HEK293 (cell line): ENCODE measurements around the gene NATD1.
A peak's percentile ranks its signal among the peaks of the same experiment; 100 is the strongest.

Experiments
- CTCF ChIA-PET: fragments of 350-600 bp; formaldehyde crosslinking; extraction: SDS; loops from one replicate; lab custom pipeline; 2021; ENCODE audit warnings: antibody characterized with exemption; lab: Yijun Ruan, JAX
- POLR2A ChIA-PET: fragments of 300-600 bp; formaldehyde crosslinking; extraction: SDS; loops from one replicate; lab custom pipeline; 2020; ENCODE audit warnings: antibody characterized with exemption, inconsistent platforms; lab: Yijun Ruan, JAX
- H3K27ac ChIP-seq: fragments of 200-500 bp; sonication (Bioruptor generic); 2 replicates; pipeline ENCODE4 v1.5.1; 2014; ENCODE audit warnings: low read depth, low read length, control low read depth, inconsistent platforms; ENCODE audit errors: extremely low read depth
- H3K36me3 ChIP-seq, 2 experiments: fragments of 200-500 bp in 1 of 2; sonication (Bioruptor generic) in 1 of 2; 1 replicate in 1 of 2; 2 replicates in 1 of 2; pipeline ENCODE4 v1.5.1; 2014 to 2017; ENCODE audit warnings: inconsistent platforms in 2 of 2, low read length in 2 of 2; ENCODE audit not compliant: control insufficient read depth in 2 of 2, insufficient read depth in 1 of 2
- H3K4me1 ChIP-seq: fragments of 200-500 bp; sonication (Bioruptor generic); 2 replicates; pipeline ENCODE4 v1.5.1; 2014; ENCODE audit warnings: mild to moderate bottlenecking, low read length, inconsistent platforms; ENCODE audit not compliant: control insufficient read depth, insufficient read depth
- H3K4me3 ChIP-seq: 2 replicates; pipeline ENCODE4 v1.5.1; 2011; ENCODE audit warnings: low read depth, mild to moderate bottlenecking, control low read depth, low read length, moderate library complexity
- H3K9me3 ChIP-seq: fragments of 200-500 bp; sonication (Bioruptor generic); 2 replicates; pipeline ENCODE4 v1.5.1; 2014; ENCODE audit warnings: low read depth, low read length, inconsistent platforms; ENCODE audit not compliant: control insufficient read depth, insufficient read depth
- BCL11A ChIP-seq: fragments of 450-650 bp; formaldehyde crosslinking; IDR thresholded peaks from 2 replicates; pipeline ENCODE4 v1.5.1; 2016; ENCODE audit warnings: low read depth, missing biosample characterization, missing genetic modification characterization
- KLF8 ChIP-seq: fragments of 450-650 bp; formaldehyde crosslinking; IDR thresholded peaks from 2 replicates; pipeline ENCODE4 v1.5.1; 2016; ENCODE audit warnings: missing biosample characterization, missing genetic modification characterization
- PRDM4 ChIP-seq: fragments of 450-650 bp; formaldehyde crosslinking; IDR thresholded peaks from 2 replicates; pipeline ENCODE4 v1.5.1; 2017; ENCODE audit warnings: missing biosample characterization, missing genetic modification characterization
- ZEB2 ChIP-seq: fragments of 450-650 bp; formaldehyde crosslinking; IDR thresholded peaks from 2 replicates; pipeline ENCODE4 v1.5.1; 2016; ENCODE audit warnings: missing biosample characterization, missing genetic modification characterization
- ZIC2 ChIP-seq: fragments of 450-650 bp; formaldehyde crosslinking; IDR thresholded peaks from 2 replicates; pipeline ENCODE4 v1.5.1; 2016; ENCODE audit warnings: missing biosample characterization, missing genetic modification characterization
- ZNF214 ChIP-seq: fragments of 450-650 bp; formaldehyde crosslinking; IDR thresholded peaks from 2 replicates; pipeline ENCODE4 v1.5.1; 2017; ENCODE audit warnings: missing biosample characterization, mild to moderate bottlenecking, missing genetic modification characterization, borderline replicate concordance
- ZNF433 ChIP-seq: fragments of 450-650 bp; formaldehyde crosslinking; IDR thresholded peaks from 2 replicates; pipeline ENCODE4 v1.5.1; 2016; ENCODE audit warnings: missing biosample characterization, missing genetic modification characterization, low read depth
- ZNF449 ChIP-seq: fragments of 450-650 bp; formaldehyde crosslinking; IDR thresholded peaks from 2 replicates; pipeline ENCODE4 v1.5.1; 2017; ENCODE audit warnings: missing biosample characterization, mild to moderate bottlenecking, missing genetic modification characterization, moderate library complexity
- ZNF548 ChIP-seq: fragments of 450-650 bp; formaldehyde crosslinking; IDR thresholded peaks from 2 replicates; pipeline ENCODE4 v1.5.1; 2016; ENCODE audit warnings: missing biosample characterization, missing genetic modification characterization
- ZNF610 ChIP-seq: fragments of 450-650 bp; formaldehyde crosslinking; IDR thresholded peaks from 2 replicates; pipeline ENCODE4 v1.5.1; 2016; ENCODE audit warnings: missing biosample characterization, missing genetic modification characterization, borderline replicate concordance
- ZNF623 ChIP-seq: fragments of 450-650 bp; formaldehyde crosslinking; IDR thresholded peaks from 2 replicates; pipeline ENCODE4 v1.5.1; 2016; ENCODE audit warnings: missing biosample characterization, missing genetic modification characterization
- ZNF626 ChIP-seq: fragments of 450-650 bp; sonication (Bioruptor Pico); formaldehyde crosslinking; IDR thresholded peaks from 2 replicates; pipeline ENCODE4 v1.5.1; 2018; ENCODE audit warnings: missing biosample characterization, missing genetic modification characterization, inconsistent platforms
- ZNF639 ChIP-seq: fragments of 450-650 bp; formaldehyde crosslinking; IDR thresholded peaks from 2 replicates; pipeline ENCODE4 v1.5.1; 2016; ENCODE audit warnings: missing biosample characterization, missing genetic modification characterization
- ZNF658 ChIP-seq: fragments of 450-650 bp; formaldehyde crosslinking; IDR thresholded peaks from 2 replicates; pipeline ENCODE4; 2016; ENCODE audit warnings: missing biosample characterization, missing genetic modification characterization
- ZNF791 ChIP-seq: fragments of 450-650 bp; formaldehyde crosslinking; IDR thresholded peaks from 2 replicates; pipeline ENCODE4 v1.5.1; 2016; ENCODE audit warnings: missing biosample characterization, missing genetic modification characterization

Gene NATD1

GRCh38 chr17:21247552-21248258 is 5.5 kb downstream of the NATD1 start (continued):
- TF ChIP-seq ZNF639 (tag by site-specific recombination) (no peak), ZNF610 (tag by site-specific recombination) (no peak), ZNF214 (tag by site-specific recombination) (no peak), PRDM4 (tag by site-specific recombination) (no peak), ZNF449 (tag by site-specific recombination) (no peak), ZNF433 (no peak), ZNF791 (tag by site-specific recombination) (no peak), ZEB2 (tag by site-specific recombination) (no peak), KLF8 (tag by site-specific recombination) (no peak), ZNF626 (tag by site-specific recombination) (no peak), ZNF658 (no peak)

- ChIA-PET POLR2A (no interaction called here), CTCF (interaction anchor here (0.7 to 2.0 kb wide), 2 partner anchors 9 to 265 kb away, joined by 3 to 6 read pairs; no protein-coding TSS in a partner anchor)
- H3K27ac ChIP-seq, result no peak overlapping the region
- H3K4me1 ChIP-seq, result no peaks in the 10 kb centered on the region
- no peaks in the 10 kb centered on the region for H3K9me3 ChIP-seq
- TF ChIP-seq ZNF548 (no peak), ZNF623 (tag by site-specific recombination) (peak; percentile 99)
- H3K4me3 ChIP-seq, result no peak overlapping the region
- peaks cover 0 to 12% of the 10 kb centered on the region in 2 experiments; a peak in 2 of 3 replicates for H3K36me3 ChIP-seq
These were observed 6.5 kb downstream of the NATD1 start for GRCh38 chr17:21246698-21247097.

- no peak for TF ChIP-seq BCL11A (tag by site-specific recombination)
- TF ChIP-seq ZIC2 (tag by site-specific recombination), result peak; percentile 95
- TF ChIP-seq, all 188 proteins: peak for 1
- H3K4me1 ChIP-seq, result no peaks in the 10 kb centered on the region
- peaks cover 0 to 12% of the 10 kb centered on the region in 2 experiments; a peak in 2 of 3 replicates for H3K36me3 ChIP-seq
- no peak overlapping the region for H3K4me3 ChIP-seq
- no peaks in the 10 kb centered on the region for H3K9me3 ChIP-seq
- CTCF ChIA-PET, result interaction anchor here (2.0 kb wide), 1 partner anchor 8 kb away, joined by 6 read pairs; no protein-coding TSS in a partner anchor
- H3K27ac ChIP-seq, result no peak overlapping the region
- POLR2A ChIA-PET, result interaction anchor here (0.6 to 0.9 kb wide), 2 partner anchors 15 to 30 kb away, joined by 3 to 4 read pairs; no protein-coding TSS in a partner anchor
These were observed 7.5 kb downstream of the NATD1 start for GRCh38 chr17:21245639-21246084.
